AG08395 (cell line): ENCODE data around the gene TGM3.

ENCODE experiments used
- DNase-seq: peaks from one replicate; pipeline ENCODE4 v3.0.0; 2012; ENCODE audit warnings: mixed read lengths, low spot score

The TGM3 gene

GRCh38 chr20:2285193-2285592 is 10.6 kb upstream of the TGM3 start:
- no peak for DNase-seq

GRCh38 chr20:2285613-2286012 is 10.2 kb upstream of the TGM3 start:
- no peak for DNase-seq

GRCh38 chr20:2287504-2287903 is 8.3 kb upstream of the TGM3 start:
- DNase-seq = no peak

GRCh38 chr20:2289475-2289874 is 6.3 kb upstream of the TGM3 start:
- DNase-seq = no peak

- DNase-seq = no peak
These were observed 5.3 kb upstream of the TGM3 start for GRCh38 chr20:2290486-2290885.

- DNase-seq = peak; percentile 53
These were observed 3.2 kb upstream of the TGM3 start for GRCh38 chr20:2292416-2293110.

- no peak for DNase-seq
These were observed 2.3 kb upstream of the TGM3 start for GRCh38 chr20:2293486-2293885.

- no peak for DNase-seq
These were observed 1.8 kb upstream of the TGM3 start for GRCh38 chr20:2293971-2294370.

- no peak for DNase-seq
These were observed 515 bp upstream of the TGM3 start for GRCh38 chr20:2295286-2295685.

- no peak for DNase-seq
These were observed 939 bp downstream of the TGM3 start for GRCh38 chr20:2296524-2297356.

GRCh38 chr20:2297357-2297728 is 1.5 kb downstream of the TGM3 start:
- DNase-seq = no peak

GRCh38 chr20:2298116-2298515 is 2.3 kb downstream of the TGM3 start:
- no peak for DNase-seq

- no peak for DNase-seq
These were observed 2.9 kb downstream of the TGM3 start for GRCh38 chr20:2298701-2299100.

GRCh38 chr20:2299301-2299700 is 3.5 kb downstream of the TGM3 start:
- DNase-seq = no peak

GRCh38 chr20:2300002-2300401 is 4.2 kb downstream of the TGM3 start:
- no peak for DNase-seq

- no peak for DNase-seq
These were observed 4.6 kb downstream of the TGM3 start for GRCh38 chr20:2300420-2300819.

- peak; percentile 18 for DNase-seq
These were observed 5.4 kb downstream of the TGM3 start for GRCh38 chr20:2301164-2301622.

GRCh38 chr20:2302384-2303060 is 6.7 kb downstream of the TGM3 start:
- no peak for DNase-seq

GRCh38 chr20:2303673-2304072 is 7.9 kb downstream of the TGM3 start:
- no peak for DNase-seq

GRCh38 chr20:2304180-2304579 is 8.4 kb downstream of the TGM3 start:
- no peak for DNase-seq

- DNase-seq = no peak
These were observed 9.2 kb downstream of the TGM3 start for GRCh38 chr20:2305029-2305428.

GRCh38 chr20:2305479-2305878 is 9.7 kb downstream of the TGM3 start:
- DNase-seq = no peak

GRCh38 chr20:2305946-2306345 is 10.1 kb downstream of the TGM3 start:
- no peak for DNase-seq
